Chondrocyte (in vitro differentiated cells): Measurements from ENCODE around the gene DNAAF8. TPM values are rescaled to one million over a fixed set of nuclear protein-coding genes. Genes with fewer than 3 reads are reported as not detected.

Source experiments
- DNase-seq: peaks from one replicate; pipeline ENCODE4 v3.0.0; 2021; ENCODE audit warnings: mixed read lengths, low spot score
- H3K27ac Mint-ChIP-seq: one replicate; pipeline ENCODE4 v1.8.0; 2021; ENCODE audit warnings: mild to moderate bottlenecking, moderate library complexity, mixed read lengths; ENCODE audit not compliant: unreplicated experiment
- H3K27me3 Mint-ChIP-seq: 2 replicates; pipeline ENCODE4 v1.8.0; 2021; ENCODE audit warnings: low read depth, mixed read lengths
- H3K36me3 Mint-ChIP-seq: 2 replicates; pipeline ENCODE4 v1.8.0; 2021; ENCODE audit warnings: low read depth, mixed read lengths
- H3K4me1 Mint-ChIP-seq: 2 replicates; pipeline ENCODE4 v1.8.0; 2021; ENCODE audit warnings: low read depth, mild to moderate bottlenecking, mixed read lengths
- H3K4me3 Mint-ChIP-seq: one replicate; pipeline ENCODE4 v1.8.0; 2021; ENCODE audit warnings: mild to moderate bottlenecking, moderate library complexity, mixed read lengths; ENCODE audit not compliant: unreplicated experiment
- H3K9me3 Mint-ChIP-seq: 2 replicates; pipeline ENCODE4 v1.8.0; 2021; ENCODE audit warnings: low read depth, mixed read lengths
- total RNA-seq: library from RNA; stranded (reverse); gene quantifications from 3 replicates; pipeline ENCODE4 v1.2.1, GENCODE V29; 2021
- TF ChIP-seq, protein P1 (sequence below): fragments of 200-600 bp; sonication (generic); IDR thresholded peaks from 2 replicates; pipeline ENCODE4 v1.5.0; 2021; ENCODE audit warnings: antibody characterized with exemption, mild to moderate bottlenecking, moderate library complexity

DNAAF8 gene
- total RNA-seq, 1 donor from 2014 or later: 2.2 TPM

DNA sequence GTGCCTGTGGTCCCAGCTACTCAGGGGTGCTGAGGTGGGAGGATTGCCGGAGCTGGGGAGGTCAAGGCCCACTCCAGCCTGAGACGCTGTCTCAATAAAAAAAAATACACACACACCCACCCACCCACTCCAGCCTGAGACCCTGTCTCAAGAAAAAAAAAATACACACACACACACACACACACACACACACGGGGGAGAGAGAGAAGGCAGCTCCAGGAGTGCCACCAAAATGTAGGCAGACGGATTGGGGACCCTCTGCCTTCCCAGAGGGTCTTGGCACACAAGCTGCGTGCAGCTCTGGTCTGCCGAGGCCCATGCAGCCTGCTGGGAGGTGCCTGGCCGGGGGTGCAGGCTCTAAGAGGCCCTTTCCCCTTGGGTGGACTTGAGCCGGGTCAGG lies 46.9 kb upstream of the DNAAF8 start:
- peaks cover 3% of the 10 kb centered on the region for H3K4me1 Mint-ChIP-seq
- no peaks in the 10 kb centered on the region for H3K27me3 Mint-ChIP-seq
- no peak overlapping the region for H3K4me3 Mint-ChIP-seq
- H3K9me3 Mint-ChIP-seq: no peaks in the 10 kb centered on the region
- H3K27ac Mint-ChIP-seq: no peak overlapping the region
- TF ChIP-seq, protein P1, sequence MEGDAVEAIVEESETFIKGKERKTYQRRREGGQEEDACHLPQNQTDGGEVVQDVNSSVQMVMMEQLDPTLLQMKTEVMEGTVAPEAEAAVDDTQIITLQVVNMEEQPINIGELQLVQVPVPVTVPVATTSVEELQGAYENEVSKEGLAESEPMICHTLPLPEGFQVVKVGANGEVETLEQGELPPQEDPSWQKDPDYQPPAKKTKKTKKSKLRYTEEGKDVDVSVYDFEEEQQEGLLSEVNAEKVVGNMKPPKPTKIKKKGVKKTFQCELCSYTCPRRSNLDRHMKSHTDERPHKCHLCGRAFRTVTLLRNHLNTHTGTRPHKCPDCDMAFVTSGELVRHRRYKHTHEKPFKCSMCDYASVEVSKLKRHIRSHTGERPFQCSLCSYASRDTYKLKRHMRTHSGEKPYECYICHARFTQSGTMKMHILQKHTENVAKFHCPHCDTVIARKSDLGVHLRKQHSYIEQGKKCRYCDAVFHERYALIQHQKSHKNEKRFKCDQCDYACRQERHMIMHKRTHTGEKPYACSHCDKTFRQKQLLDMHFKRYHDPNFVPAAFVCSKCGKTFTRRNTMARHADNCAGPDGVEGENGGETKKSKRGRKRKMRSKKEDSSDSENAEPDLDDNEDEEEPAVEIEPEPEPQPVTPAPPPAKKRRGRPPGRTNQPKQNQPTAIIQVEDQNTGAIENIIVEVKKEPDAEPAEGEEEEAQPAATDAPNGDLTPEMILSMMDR: no peak
- no peak for DNase-seq
- H3K36me3 Mint-ChIP-seq: peaks cover 7% of the 10 kb centered on the region

DNA sequence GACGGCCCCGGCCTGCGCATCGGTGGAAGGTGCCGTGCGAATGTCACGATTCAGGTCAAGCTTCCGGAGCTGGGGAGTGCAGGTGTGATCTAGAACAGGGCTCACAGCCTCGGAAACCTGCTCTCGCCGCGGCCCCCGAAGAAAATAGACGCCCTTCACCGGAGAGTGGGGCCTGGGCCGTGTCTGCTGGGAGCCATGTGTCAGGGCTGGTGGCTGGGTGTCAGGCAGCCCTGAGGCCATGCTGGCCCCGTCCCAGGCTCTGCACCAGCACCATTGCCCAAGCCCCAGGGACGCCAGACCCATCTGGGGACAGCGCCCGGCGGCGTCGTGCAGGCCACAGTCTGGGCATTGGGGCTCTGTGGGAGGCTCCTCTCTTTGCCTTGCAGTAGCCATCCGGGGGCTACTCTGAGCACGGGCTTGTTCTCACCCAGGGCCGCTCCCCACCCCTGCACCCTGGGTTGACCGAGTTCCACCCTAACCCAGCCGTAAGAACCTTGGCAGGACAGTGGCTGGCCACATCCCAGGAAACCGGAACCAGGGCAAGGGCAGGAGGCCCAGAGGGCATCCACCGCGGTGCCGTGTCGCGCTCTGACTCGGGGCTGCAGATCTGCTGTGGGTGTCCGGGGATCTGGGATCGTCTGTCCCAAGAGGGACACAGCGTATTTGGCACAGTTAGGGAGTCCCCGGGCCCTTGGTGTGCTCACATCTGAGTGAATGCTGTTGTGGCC lies 46.2 kb upstream of the DNAAF8 start:
- Mint-ChIP-seq H3K4me3 (no peak overlapping the region), H3K36me3 (peaks cover 7% of the 10 kb centered on the region), H3K27ac (no peak overlapping the region), H3K4me1 (peaks cover 10% of the 10 kb centered on the region), H3K27me3 (no peaks in the 10 kb centered on the region), H3K9me3 (no peaks in the 10 kb centered on the region)
- DNase-seq: peak; percentile 90
- TF ChIP-seq, protein P1: no peak

DNA sequence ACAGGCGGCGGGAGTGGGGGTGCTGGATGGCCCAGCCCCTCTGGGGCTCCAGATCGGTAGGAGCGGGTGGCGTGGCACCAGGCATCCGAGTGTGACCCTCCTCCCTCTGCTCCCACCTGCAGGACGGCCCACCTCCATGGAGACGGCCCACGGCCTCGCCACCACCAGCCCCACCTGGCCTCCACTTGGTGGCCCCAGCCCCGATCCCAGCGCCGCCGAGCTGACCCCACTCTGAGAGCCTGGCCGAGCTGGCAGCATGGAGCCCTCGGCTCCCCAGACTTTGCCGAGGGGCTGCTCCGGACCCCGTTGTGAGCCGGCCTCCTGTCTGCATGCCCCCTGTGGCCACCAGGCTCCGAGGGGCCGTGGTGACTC lies 45.7 kb upstream of the DNAAF8 start:
- peaks cover 11% of the 10 kb centered on the region for H3K4me1 Mint-ChIP-seq
- peak; percentile 90 for DNase-seq
- H3K27ac Mint-ChIP-seq: no peak overlapping the region
- H3K4me3 Mint-ChIP-seq: no peak overlapping the region
- H3K36me3 Mint-ChIP-seq: peaks cover 6% of the 10 kb centered on the region
- TF ChIP-seq, protein P1: no peak
- H3K27me3 Mint-ChIP-seq: no peaks in the 10 kb centered on the region
- H3K9me3 Mint-ChIP-seq: no peaks in the 10 kb centered on the region

DNA sequence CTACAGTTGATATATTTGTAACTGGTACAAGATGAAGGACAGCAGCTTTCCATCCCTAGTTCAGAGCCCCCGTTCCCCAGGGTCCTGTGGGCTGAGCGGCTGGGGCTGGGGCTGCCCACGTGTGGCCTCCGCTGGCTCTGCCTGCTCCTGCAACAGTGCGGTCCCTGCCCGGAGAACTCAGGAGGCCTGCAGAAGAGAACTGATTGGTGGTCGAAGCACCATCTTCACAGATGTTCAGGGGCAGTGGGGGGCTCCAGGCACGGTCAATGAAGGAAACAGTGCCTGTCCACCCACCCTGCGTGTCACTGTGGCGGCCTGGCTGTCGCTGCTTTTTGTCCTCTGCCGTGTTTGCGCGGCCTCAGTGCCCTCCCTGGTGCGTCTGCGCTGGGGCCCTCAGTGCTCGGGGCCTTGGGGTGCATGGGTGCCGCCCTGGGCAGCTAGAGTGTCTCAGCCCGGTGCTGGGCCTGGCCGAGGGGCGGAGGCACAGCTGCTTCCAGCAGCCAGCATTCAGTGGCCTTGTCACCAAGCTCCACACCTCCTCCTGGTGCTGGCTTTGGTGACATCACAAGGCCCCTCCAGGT lies 45.2 kb upstream of the DNAAF8 start:
- Mint-ChIP-seq H3K27ac (no peak overlapping the region), H3K9me3 (no peaks in the 10 kb centered on the region), H3K4me3 (no peak overlapping the region), H3K36me3 (peaks cover 6% of the 10 kb centered on the region), H3K4me1 (peaks cover 11% of the 10 kb centered on the region), H3K27me3 (no peaks in the 10 kb centered on the region)
- TF ChIP-seq, protein P1: no peak
- DNase-seq: peak; percentile 89

DNA sequence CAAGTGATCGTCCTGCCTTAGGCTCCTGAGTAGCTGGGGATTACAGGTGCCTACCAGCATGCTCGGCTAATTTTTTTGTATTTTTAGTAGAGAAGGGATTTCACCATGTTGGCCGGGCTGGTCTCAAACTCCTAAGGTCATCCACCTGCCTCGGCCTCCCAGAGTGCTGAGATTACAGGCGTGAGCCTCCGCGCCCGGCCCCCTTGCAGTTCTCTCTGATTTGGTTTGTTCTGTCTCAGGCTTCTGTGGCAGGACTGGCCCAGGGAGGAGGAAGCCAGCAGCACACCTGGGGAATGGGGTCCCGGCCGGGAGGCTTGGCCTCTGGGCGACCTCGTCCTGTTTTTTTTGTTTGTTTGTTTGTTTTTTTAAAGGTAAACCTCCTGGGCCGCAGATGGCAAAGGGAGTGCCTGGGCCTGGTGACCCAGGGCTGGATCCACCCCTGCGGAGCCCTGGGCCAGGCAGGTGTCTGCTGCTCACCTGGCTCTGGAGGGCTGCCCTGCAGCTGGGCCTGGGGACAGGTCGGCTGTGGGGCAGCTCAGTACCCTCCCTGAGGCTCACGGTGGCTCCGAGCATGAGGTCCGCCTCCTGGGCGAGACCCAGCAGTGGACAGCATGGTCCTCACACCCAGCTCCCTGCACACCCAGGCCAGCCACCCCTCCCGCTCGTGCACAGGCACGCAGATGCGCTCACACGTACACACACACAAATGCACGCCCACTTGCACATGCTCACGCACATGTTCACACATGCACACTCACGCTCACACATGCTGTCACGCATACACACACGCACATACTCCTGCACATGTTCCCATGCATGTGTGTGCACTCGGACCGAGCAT lies 44.3 kb upstream of the DNAAF8 start:
- peaks cover 18% of the 10 kb centered on the region for H3K4me1 Mint-ChIP-seq
- TF ChIP-seq, protein P1: no peak
- no peak overlapping the region for H3K27ac Mint-ChIP-seq
- H3K36me3 Mint-ChIP-seq: peaks cover 3% of the 10 kb centered on the region
- DNase-seq: peak; percentile 88
- no peak overlapping the region for H3K4me3 Mint-ChIP-seq
- no peaks in the 10 kb centered on the region for H3K27me3 Mint-ChIP-seq
- H3K9me3 Mint-ChIP-seq: no peaks in the 10 kb centered on the region
